ENCODE data around the gene DPH3.
A peak's percentile ranks its signal among the peaks of the same experiment; 100 is the strongest.
"Not testable (repeated sequence)": the region's sequence is repeated elsewhere in the genome, so short reads cannot be mapped to it uniquely, and the experiment has no call there.

Gene DPH3

DNA sequence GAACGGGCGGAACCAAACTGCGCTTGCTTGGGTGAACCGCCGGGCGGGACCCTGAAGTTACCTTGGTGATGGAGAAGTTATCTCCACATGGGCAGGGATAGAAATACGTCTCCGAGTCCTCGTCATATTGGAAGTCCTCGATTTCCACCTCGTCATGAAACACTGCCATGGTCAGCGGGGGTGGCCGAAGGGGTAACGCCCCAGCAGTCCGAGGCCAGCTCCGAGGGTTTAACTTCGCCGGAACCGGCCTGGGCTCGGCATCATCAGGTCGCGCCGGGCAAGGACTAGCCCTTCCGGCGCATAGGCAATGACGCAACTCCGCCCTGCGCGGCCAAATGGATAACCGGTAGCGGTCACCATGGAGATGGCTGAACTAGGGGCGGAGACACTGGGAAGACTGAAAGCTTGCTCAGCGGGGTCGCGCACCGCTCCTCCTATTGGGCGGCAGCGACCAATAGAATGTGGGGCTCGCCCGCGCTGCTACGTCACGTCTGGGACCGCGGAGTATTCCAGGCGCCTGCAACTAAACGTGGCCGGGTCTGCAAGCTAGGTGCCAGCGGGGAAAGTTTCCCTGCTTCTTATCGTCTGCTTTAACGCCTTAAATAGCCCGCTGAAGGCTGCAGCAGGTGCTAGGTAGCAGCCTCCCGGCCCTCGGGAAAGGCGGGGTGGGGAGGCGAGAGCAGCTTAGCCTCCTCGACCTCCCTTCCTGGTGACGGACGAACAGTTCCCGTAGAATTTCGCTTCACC, at the start of gene DPH3, which contains the start of gene OXNAD1:
DPH3 (minus strand) TSS at position 236 of the 747 bp plus-strand sequence; CDS start at position 169, 67 bp downstream.
OXNAD1 (plus strand) TSS at position 505 of the 747 bp plus-strand sequence. CDS start 5,741 bp downstream, outside the sequence.
- H3K36me3 Mint-ChIP-seq (ENCODE audit: low read depth), result peaks cover 22% of the 10 kb centered on the region
- H3K4me1 Mint-ChIP-seq (ENCODE audit: low read depth), result peaks cover 35% of the 10 kb centered on the region
- no peaks in the 10 kb centered on the region for H3K27me3 Mint-ChIP-seq
- peak within 1 kb of the TSS; percentile 98 for H3K27ac Mint-ChIP-seq
- H3K4me3 Mint-ChIP-seq, result peak within 1 kb of the TSS; percentile 98
- H3K9me3 Mint-ChIP-seq, result no peaks in the 10 kb centered on the region

DNA sequence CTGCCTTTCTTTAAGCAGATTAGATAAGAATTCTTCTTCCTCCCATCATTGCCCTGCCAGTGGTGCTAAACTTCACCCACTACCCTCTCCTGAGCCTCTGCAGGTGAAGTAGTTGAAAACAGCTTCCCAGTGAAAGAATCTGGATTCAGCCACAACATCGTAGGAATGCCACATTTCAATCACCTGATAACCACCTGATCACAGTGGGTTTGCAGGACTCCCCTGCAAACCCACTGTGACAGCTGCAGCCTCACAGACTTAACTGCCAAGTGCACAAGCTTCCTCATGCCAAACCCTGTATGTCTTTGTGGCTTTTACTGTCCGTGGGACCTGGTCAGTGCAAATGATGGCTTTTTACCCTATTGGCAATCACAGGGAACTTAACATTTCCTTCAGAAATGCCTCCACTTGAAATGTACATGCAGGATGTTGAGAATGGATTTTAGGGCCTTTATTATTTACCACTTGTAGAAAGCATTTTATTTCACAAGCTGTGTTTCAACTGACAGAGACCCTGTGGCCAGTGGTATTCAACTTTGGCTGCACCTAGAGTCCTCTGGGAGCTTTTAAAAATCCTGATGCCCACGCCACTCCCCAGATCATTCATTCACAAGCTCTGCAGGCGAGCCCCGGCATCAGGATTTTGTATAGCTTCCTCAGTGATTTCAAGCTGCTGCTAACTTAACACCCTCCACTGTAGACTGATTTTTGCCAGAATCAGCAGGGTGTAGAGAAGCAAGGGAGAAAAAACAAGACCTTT, 49.3 kb upstream of the DPH3 start:
- Mint-ChIP-seq H3K9me3 (no peaks in the 10 kb centered on the region), H3K27ac (peak overlapping the region; percentile 77), H3K4me3 (no peak overlapping the region), H3K27me3 (no peaks in the 10 kb centered on the region), H3K4me1 (ENCODE audit: low read depth) (peaks cover 95% of the 10 kb centered on the region), H3K36me3 (ENCODE audit: low read depth) (peaks cover 67% of the 10 kb centered on the region)

DNA sequence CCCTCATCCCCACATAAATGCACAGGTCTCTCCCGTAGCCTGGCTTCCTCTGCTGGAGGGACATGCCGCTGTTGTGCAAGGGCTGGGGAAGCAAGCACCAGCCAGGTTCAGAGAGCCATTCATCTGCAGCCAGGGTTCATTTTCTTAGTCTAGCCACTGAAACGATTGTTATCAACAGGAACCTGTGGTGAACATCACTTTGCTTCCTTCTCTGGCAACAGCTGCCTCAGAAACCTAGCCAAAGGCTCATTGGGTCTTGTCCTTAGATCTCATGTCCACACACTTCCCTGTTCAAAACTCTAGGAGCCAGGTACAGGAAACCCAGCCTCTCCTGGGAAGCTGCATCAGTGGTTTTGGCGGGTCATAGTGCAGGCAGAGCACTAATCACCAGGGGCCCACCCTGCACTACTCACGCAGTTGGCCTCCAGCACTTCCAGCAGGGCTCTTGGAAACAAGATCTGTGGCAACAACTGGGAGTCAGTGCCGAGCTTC, 47.3 kb upstream of the DPH3 start:
- Mint-ChIP-seq H3K36me3 (ENCODE audit: low read depth) (peaks cover 67% of the 10 kb centered on the region), H3K4me1 (ENCODE audit: low read depth) (peaks cover 95% of the 10 kb centered on the region), H3K4me3 (peak overlapping the region; percentile 31), H3K27me3 (no peaks in the 10 kb centered on the region), H3K9me3 (no peaks in the 10 kb centered on the region), H3K27ac (peak overlapping the region; percentile 93)

DNA sequence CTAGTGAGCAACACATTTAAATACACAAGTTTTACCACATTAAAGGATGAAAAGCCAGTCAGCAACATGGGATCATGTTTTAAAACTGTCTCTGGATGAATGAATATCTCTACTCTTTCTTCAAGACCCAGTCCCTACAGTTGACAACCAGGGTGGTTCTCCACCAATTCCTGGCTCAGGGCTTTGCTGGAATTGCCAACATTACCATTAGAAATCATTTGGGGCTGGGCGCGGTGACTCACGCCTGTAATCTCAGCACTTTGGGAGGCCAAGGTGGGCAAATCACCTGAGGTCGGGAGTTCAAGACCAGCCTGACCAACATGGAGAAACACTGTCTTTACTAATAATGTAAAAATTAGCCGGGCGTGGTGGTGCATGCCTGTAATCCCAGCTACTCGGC, 45.7 kb upstream of the DPH3 start:
- not testable (repeated sequence) for H3K9me3 Mint-ChIP-seq, H3K27me3 Mint-ChIP-seq
- peaks cover 95% of the 10 kb centered on the region for H3K4me1 Mint-ChIP-seq (ENCODE audit: low read depth)
- H3K4me3 Mint-ChIP-seq, result peak overlapping the region; percentile 73
- H3K27ac Mint-ChIP-seq, result peak overlapping the region; percentile 91
- peaks cover 65% of the 10 kb centered on the region for H3K36me3 Mint-ChIP-seq (ENCODE audit: low read depth)

DNA sequence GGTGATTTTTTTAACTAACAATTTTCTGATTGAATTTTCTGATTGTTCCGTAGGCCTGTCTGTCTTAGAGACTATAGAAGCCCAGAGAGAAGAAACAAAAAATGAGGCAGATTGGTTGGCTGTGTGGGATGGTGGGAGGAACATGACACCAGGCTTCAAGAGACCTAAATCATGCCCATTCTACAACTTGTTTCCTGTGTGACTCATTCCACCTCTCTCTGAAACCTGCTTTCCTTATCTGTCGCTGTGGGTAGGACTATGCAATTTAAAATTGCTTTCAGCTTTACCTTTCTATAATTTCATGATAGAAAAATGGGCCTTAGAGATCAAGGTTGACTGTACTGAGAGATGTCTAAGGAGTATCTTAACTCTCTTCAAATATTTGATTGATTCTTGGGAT, 44.8 kb upstream of the DPH3 start:
- peak overlapping the region; percentile 91 for H3K27ac Mint-ChIP-seq
- H3K27me3 Mint-ChIP-seq, result no peaks in the 10 kb centered on the region
- no peaks in the 10 kb centered on the region for H3K9me3 Mint-ChIP-seq
- peaks cover 65% of the 10 kb centered on the region for H3K36me3 Mint-ChIP-seq (ENCODE audit: low read depth)
- peaks cover 95% of the 10 kb centered on the region for H3K4me1 Mint-ChIP-seq (ENCODE audit: low read depth)
- H3K4me3 Mint-ChIP-seq, result peak overlapping the region; percentile 73

DNA sequence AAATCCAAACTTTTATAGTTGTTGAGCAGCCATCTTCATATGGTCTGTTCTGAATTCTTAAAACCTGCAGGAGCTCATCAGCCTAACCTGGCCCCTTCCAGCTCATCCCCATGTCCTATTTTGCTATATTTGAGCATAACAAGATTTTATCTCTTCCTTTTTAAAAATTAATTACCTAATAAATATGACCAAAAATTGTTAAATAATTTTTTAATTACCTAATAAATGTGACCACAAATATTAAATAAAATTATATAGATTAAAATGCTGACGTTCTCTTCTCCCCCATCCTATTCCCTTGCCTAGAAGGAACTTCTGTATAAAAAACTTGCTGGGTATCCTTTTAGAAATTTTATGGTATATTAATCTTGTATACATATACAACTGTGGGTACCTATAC, 44.0 kb upstream of the DPH3 start:
- Mint-ChIP-seq H3K27ac (peak overlapping the region; percentile 77), H3K36me3 (ENCODE audit: low read depth) (peaks cover 62% of the 10 kb centered on the region), H3K4me1 (ENCODE audit: low read depth) (peaks cover 95% of the 10 kb centered on the region), H3K9me3 (no peaks in the 10 kb centered on the region), H3K4me3 (no peak overlapping the region), H3K27me3 (no peaks in the 10 kb centered on the region)

DNA sequence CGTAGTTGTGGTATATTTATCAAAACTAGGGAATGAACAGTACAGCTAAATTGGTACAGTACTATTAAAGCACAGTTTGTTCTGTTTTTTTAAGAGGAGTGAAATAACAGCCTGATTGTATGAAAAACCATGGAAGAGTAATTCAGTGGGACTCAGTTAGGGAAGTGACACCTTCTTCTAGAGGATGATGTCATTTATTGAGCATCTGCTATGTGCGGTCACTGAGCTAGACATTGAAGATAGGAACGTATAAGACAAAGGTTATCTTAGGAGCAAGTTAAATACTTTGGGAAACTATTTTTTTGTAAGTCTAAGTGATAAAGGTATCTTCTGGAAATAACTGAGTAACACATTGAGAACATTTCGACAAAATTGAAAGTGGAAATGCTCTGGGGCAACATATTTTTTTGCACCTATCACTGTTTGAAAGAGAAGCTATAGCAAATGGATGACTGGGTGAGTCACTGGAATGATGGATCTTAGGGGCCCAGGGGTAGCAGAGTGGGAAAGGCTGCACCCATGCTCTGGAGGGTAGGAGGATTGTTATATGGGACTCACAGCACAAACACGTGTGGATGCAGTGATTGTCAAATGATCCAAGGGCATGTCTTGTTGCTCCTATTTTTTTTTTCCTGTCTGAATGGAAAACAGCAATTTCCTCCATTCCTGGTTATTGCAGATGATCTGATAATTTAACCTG, 43.2 kb upstream of the DPH3 start:
- H3K36me3 Mint-ChIP-seq (ENCODE audit: low read depth), result peaks cover 63% of the 10 kb centered on the region
- H3K27ac Mint-ChIP-seq, result peak overlapping the region; percentile 77
- H3K27me3 Mint-ChIP-seq, result no peaks in the 10 kb centered on the region
- no peaks in the 10 kb centered on the region for H3K9me3 Mint-ChIP-seq
- H3K4me3 Mint-ChIP-seq, result peak overlapping the region; percentile 22
- H3K4me1 Mint-ChIP-seq (ENCODE audit: low read depth), result peaks cover 95% of the 10 kb centered on the region

DNA sequence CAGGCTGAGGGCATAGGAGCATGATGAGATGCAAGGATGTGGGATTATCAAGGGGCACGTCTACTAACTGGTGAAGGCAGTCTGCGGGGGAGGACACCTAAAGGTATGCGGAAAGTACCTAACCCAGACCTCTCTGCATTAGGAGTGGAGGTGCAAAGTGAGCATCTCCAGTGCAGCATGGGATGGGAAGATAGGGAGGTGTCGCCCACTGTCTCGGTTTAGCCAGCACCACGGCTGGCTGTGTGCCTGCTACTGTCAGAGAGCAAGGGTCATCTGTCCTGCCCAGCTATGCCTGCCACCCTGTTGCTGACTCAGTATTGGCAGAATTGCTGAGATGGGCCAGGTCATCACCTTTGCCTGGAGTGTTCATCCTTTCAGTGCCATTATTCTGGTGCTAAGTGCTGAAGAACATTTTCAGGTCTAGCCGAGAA, 40.4 kb upstream of the DPH3 start:
- Mint-ChIP-seq H3K27me3 (no peaks in the 10 kb centered on the region), H3K36me3 (ENCODE audit: low read depth) (peaks cover 69% of the 10 kb centered on the region), H3K4me3 (peak overlapping the region; percentile 59), H3K4me1 (ENCODE audit: low read depth) (peaks cover 99% of the 10 kb centered on the region), H3K27ac (peak overlapping the region; percentile 83), H3K9me3 (no peaks in the 10 kb centered on the region)

DNA sequence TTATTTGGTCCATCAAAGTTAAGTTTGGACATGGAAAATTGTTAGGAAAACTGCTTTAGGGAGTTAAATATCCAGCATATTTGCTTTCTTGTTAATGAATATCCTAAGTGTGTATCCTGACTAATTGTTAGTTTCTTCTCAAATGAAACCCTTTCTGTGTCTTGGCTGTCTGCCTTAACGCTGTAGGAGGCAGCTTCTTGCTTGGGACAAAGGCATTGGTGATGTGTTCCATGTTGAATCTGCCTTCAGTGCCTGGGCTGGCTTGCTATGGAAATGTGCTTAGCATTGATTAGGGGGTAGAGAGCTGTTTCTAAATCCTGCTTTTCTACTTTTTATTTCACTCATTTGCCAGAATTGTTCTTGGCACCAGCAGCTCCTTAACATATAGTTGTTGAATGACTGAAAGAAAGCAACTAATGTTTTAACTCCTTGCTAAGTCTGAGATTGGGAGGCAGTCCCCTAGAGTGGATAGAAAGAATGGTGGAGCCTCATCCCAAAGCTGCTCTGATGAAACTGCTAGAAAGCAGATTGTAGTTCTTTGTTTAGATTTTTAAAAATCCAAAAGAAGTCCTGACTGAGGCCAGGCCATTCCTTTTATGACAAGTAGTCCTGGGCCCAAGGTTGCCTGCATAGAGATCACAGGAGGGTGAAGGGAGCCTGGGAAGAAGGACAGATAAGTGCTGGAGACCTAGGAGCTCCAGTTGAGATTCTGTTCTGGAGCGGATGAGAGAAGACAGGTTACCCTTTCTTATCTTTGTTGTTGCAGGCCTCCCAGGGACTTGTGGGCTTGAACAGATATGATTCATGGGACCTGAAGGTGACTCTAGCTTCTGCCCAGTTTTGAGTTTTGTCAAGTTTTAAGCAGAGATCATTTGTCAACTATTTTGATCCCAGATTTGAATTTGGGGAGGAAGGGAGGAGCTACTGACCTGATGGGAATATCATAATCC, 39.6 kb upstream of the DPH3 start:
- Mint-ChIP-seq H3K4me3 (peak overlapping the region; percentile 59), H3K36me3 (ENCODE audit: low read depth) (peaks cover 66% of the 10 kb centered on the region), H3K27ac (peak overlapping the region; percentile 83), H3K27me3 (no peaks in the 10 kb centered on the region), H3K9me3 (no peaks in the 10 kb centered on the region), H3K4me1 (ENCODE audit: low read depth) (peaks cover 99% of the 10 kb centered on the region)

DNA sequence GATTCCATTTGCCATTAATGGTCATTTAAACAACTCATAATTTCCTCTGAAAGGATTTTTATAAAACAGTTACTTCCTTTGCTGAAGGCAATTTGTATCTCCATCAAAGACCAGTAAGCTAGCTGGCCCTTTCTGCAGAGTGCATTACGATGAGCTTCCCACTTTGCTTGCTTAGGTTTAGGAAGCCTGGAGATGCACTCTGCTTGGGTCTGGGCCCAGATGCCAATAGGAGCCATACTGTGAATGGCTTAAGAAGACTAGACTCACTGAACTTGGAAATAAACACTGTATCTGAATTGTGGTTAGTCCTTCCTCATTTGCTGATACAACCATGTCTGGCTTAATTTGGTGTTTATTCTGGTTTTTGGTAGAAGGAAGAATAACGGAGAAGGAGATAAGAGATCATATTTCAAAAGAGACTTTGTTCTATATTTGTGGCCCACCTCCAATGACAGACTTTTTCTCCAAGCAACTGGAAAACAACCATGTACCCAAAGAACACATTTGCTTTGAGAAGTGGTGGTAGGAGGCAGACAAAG, 38.4 kb upstream of the DPH3 start:
- Mint-ChIP-seq H3K4me1 (ENCODE audit: low read depth) (peaks cover 100% of the 10 kb centered on the region), H3K4me3 (peak overlapping the region; percentile 38), H3K27ac (peak overlapping the region; percentile 78), H3K27me3 (no peaks in the 10 kb centered on the region), H3K36me3 (ENCODE audit: low read depth) (peaks cover 72% of the 10 kb centered on the region), H3K9me3 (no peaks in the 10 kb centered on the region)

DNA sequence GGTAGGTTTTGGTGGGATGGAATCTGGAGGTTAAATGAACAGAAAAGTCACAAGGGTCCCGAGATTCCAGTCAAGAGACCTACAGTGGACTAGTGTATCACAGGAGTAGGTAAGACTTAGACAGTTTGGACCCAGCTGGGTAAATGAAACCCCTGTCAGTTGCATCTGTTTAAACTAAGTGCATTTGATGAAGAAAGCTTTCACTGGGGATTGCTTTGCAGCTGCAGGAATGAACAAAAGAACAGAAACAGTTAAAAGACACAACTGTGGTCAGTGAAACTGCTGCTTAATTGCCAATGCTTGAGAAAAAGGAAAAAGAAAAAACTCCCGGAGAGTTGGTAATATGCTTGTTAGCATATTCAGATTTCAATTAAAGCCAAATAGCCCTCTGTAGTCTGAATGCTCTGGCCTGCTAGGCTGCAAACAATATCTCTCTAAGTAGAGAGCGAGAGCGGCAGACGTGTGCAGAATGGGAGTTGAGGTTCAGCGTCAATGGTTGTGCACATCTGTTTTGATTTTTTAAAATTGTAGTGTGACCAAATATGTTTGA, 37.4 kb upstream of the DPH3 start:
- H3K9me3 Mint-ChIP-seq, result no peaks in the 10 kb centered on the region
- peaks cover 100% of the 10 kb centered on the region for H3K4me1 Mint-ChIP-seq (ENCODE audit: low read depth)
- peak overlapping the region; percentile 78 for H3K4me3 Mint-ChIP-seq
- peak overlapping the region; percentile 92 for H3K27ac Mint-ChIP-seq
- H3K36me3 Mint-ChIP-seq (ENCODE audit: low read depth), result peaks cover 73% of the 10 kb centered on the region
- no peaks in the 10 kb centered on the region for H3K27me3 Mint-ChIP-seq

DNA sequence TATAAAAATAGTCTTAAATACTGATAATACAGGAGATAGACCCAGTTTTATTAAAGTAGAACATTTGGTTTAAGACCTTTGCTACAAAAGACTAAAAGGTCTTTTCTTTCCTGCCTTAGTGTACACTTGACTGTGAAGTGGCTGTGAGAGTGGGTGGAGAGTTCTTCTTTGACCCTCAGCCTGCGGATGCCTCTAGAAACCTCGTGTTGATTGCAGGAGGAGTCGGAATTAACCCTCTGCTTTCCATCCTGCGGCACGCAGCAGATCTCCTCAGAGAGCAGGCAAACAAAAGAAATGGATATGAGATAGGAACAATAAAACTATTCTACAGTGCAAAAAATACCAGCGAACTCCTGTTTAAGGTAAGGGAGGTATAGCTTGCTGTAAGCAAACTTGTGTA, 36.8 kb upstream of the DPH3 start:
- Mint-ChIP-seq H3K27ac (peak overlapping the region; percentile 92), H3K4me3 (peak overlapping the region; percentile 78), H3K9me3 (no peaks in the 10 kb centered on the region), H3K27me3 (no peaks in the 10 kb centered on the region), H3K4me1 (ENCODE audit: low read depth) (peaks cover 100% of the 10 kb centered on the region), H3K36me3 (ENCODE audit: low read depth) (peaks cover 73% of the 10 kb centered on the region)

DNA sequence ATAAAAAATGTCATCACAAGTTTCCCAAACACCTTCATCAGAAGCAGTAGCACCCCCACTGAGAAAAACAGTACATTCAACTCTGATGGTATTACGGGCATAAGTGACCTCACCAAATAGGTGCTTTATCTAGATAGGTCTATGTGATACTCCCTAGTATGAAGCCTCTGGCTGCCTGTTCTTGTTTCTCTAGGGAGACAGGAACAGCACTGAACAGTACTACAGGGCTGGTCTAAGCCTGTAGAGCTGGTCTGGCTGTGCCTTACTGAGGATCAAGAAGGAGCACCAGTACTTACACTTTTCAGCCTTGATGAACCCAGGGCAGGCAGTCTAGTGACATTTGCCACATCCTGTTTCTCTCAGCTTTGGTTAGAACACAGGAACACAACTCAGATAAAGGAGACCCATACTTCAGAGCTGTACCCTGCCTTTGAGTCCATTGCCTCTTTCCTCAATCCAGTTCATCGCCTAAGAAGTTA, 36.2 kb upstream of the DPH3 start:
- Mint-ChIP-seq H3K27ac (peak overlapping the region; percentile 92), H3K4me1 (ENCODE audit: low read depth) (peaks cover 100% of the 10 kb centered on the region), H3K36me3 (ENCODE audit: low read depth) (peaks cover 73% of the 10 kb centered on the region)

More for the DNA sequence above, 36.2 kb upstream of the DPH3 start:
- no peaks in the 10 kb centered on the region for H3K27me3 Mint-ChIP-seq
- H3K4me3 Mint-ChIP-seq, result peak overlapping the region; percentile 78
- H3K9me3 Mint-ChIP-seq, result no peaks in the 10 kb centered on the region
